HCT116 (cell line): ENCODE results near the gene PTPN9.

Experiments used
- EZH2phosphoT487 ChIP-seq: fragments of 200-600 bp; IDR thresholded peaks from 2 replicates; pipeline ENCODE4 v1.6.1; 2018; ENCODE audit warnings: antibody characterized with exemption, borderline replicate concordance
- POLR2A ChIP-seq: IDR thresholded peaks from 2 replicates; pipeline ENCODE4 v1.7.0; 2011; ENCODE audit warnings: borderline replicate concordance; ENCODE audit not compliant: insufficient read depth, insufficient read length; ENCODE audit errors: extremely low read depth
- POLR2AphosphoS5 ChIP-seq: IDR thresholded peaks from 2 replicates; pipeline ENCODE4 v1.6.1; 2011; ENCODE audit warnings: mild to moderate bottlenecking, low read depth, low read length, moderate library complexity
- REST ChIP-seq: IDR thresholded peaks from 2 replicates; pipeline ENCODE4 v1.6.1; 2012; ENCODE audit warnings: low read depth
- SIN3A ChIP-seq: IDR thresholded peaks from 2 replicates; pipeline ENCODE4 v1.6.1; 2012; ENCODE audit warnings: low read depth
- SP1 ChIP-seq: IDR thresholded peaks from 2 replicates; pipeline ENCODE4 v1.6.1; 2012; ENCODE audit warnings: low read depth
- YY1 ChIP-seq: IDR thresholded peaks from 2 replicates; pipeline ENCODE4 v1.6.1; 2011; ENCODE audit warnings: low read length, low read depth, moderate library complexity, mild to moderate bottlenecking; ENCODE audit not compliant: insufficient replicate concordance; ENCODE audit errors: extremely low read depth
- ZFX ChIP-seq: fragments of 450-650 bp; IDR thresholded peaks from 2 replicates; pipeline ENCODE4 v1.6.1; 2017
- TF ChIP-seq, protein P1 (sequence below), 3 experiments: fragments of 200-600 bp in 1 of 3; sonication (generic) in 1 of 3; IDR thresholded peaks in 2 of 3; conservative IDR thresholded peaks in 1 of 3; 2 replicates each; pipeline ENCODE4 v1.5.1; 2012 to 2017; ENCODE audit warnings: low read depth in 2 of 3, low read length in 2 of 3, antibody characterized with exemption in 1 of 3, borderline replicate concordance in 1 of 3, control low read depth in 1 of 3, mild to moderate bottlenecking in 1 of 3, mixed read lengths in 1 of 3, mixed run types in 1 of 3, moderate library complexity in 1 of 3; ENCODE audit not compliant: insufficient read depth in 1 of 3

DNA sequence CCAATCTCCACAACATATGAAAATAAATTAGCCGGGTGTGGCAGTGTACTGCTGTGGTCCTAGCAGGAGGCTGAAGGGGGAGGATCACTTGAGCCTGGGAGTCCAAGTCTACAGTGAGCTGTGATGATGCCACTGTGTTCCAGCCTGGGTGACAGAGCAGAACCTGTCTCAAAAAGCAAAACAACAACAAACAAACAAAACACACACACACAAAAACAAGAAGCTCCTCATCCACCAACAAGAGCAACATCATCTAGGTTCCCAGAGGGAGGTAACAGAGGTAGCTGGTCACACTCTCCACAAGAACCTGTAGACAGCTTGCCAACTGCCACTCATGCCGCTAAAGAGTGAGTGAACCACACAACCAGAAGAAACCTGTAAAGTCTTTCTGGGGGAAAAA, 34.8 kb downstream of the PTPN9 start:
- TF ChIP-seq SP1 = no peak
- TF ChIP-seq POLR2A = no peak
- TF ChIP-seq REST = no peak
- no peak for TF ChIP-seq POLR2AphosphoS5
- no peak for TF ChIP-seq EZH2phosphoT487
- no peak for TF ChIP-seq YY1
- TF ChIP-seq, protein P1, sequence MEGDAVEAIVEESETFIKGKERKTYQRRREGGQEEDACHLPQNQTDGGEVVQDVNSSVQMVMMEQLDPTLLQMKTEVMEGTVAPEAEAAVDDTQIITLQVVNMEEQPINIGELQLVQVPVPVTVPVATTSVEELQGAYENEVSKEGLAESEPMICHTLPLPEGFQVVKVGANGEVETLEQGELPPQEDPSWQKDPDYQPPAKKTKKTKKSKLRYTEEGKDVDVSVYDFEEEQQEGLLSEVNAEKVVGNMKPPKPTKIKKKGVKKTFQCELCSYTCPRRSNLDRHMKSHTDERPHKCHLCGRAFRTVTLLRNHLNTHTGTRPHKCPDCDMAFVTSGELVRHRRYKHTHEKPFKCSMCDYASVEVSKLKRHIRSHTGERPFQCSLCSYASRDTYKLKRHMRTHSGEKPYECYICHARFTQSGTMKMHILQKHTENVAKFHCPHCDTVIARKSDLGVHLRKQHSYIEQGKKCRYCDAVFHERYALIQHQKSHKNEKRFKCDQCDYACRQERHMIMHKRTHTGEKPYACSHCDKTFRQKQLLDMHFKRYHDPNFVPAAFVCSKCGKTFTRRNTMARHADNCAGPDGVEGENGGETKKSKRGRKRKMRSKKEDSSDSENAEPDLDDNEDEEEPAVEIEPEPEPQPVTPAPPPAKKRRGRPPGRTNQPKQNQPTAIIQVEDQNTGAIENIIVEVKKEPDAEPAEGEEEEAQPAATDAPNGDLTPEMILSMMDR (IDR thresholded peaks at IDR 0.05 in 2 of 3, conservative IDR thresholded peaks at IDR 0.05 in 1 of 3; ENCODE audit: borderline replicate concordance in 1 of 3, insufficient read depth in 1 of 3, low read depth in 2 of 3, low read length in 2 of 3) = no peak
- TF ChIP-seq ZFX = no peak
- TF ChIP-seq SIN3A = no peak
